Measurements from ENCODE around the gene SERPINA5.

- TF ChIP-seq CTCF (IDR thresholded peaks at IDR 0.05 in 8 of 11, conservative IDR thresholded peaks at IDR 0.05 in 3 of 11) (no peak), POLR2A (IDR thresholded peaks at IDR 0.05) (no peak)
These were observed 11.2 kb downstream of the SERPINA5 start for GRCh38 chr14:94592457-94592856.
